ENCODE measurements around the gene JARID2. TPM values are rescaled to one million over a fixed set of nuclear protein-coding genes. Genes with fewer than 3 reads are reported as not detected.

JARID2 gene
- polyA plus RNA-seq, 1 of the 3 experiments (the other 2 are of a cell fraction): 3.4 TPM

DNA sequence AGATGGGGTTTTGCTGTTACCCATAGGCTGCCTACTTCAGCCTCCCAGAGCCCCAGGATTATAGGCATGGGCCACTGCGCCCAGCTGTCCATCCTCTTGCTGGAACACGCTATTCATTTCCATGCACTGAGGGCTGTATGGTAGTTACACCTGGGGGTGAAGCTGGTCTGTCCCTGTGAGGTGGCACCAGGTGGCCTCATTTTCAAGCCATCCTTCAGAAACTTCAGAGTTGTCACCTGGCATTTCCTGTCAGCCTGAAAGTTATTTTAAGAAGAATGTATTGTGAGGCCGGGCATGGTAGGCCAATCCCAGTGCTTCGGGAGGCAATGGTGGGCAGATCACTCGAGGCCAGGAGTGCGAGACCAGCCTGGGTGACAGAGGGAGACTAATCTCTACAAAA is 269.4 kb downstream of the JARID2 start:
- Histone ChIP-seq H3K79me2 (ENCODE audit: insufficient read depth) (no peaks in the 10 kb centered on the region), H3K4me3 (ENCODE audit: low read depth in 2 of 2, low read length in 1 of 2) (no peak overlapping the region), H3K27me3 (ENCODE audit: insufficient read depth) (no peaks in the 10 kb centered on the region), H2AFZ (ENCODE audit: low read depth) (no peak overlapping the region), H3K4me1 (ENCODE audit: control insufficient read depth in 1 of 2, insufficient read depth in 2 of 2, low read depth in 1 of 2, low read length in 1 of 2) (no peaks in the 10 kb centered on the region; a peak in 1 of 4 replicates), H3K4me2 (no peak overlapping the region), H3K9me3 (no peaks in the 10 kb centered on the region), H3K27ac (ENCODE audit: low read depth in 2 of 2, low read length in 1 of 2) (no peak overlapping the region), H3F3A (replicated peaks; ENCODE audit: insufficient read depth) (no peaks in the 10 kb centered on the region), H3K9me2 (no peaks in the 10 kb centered on the region), H3K9ac (no peak overlapping the region), H3K36me3 (replicated peaks in 1 of 2; ENCODE audit: control insufficient read depth in 1 of 2, insufficient read depth in 2 of 2, low read length in 1 of 2) (peaks cover 8 to 25% of the 10 kb centered on the region in 2 experiments), H4K20me1 (ENCODE audit: insufficient read depth) (0 out of 2 replicates have a peak, but pooled peaks cover 3% of the 10 kb centered on the region)
- 98% methylated on average over 6 of the region's 6 CpGs for WGBS (ENCODE audit: low lambda C conversion rate)
- CTCF ChIA-PET: interaction anchor here (2.7 kb wide), 1 partner anchor 108 kb away, joined by 13 read pairs; no protein-coding TSS in a partner anchor
- no peak for DNase-seq
- TF ChIP-seq, protein P1, sequence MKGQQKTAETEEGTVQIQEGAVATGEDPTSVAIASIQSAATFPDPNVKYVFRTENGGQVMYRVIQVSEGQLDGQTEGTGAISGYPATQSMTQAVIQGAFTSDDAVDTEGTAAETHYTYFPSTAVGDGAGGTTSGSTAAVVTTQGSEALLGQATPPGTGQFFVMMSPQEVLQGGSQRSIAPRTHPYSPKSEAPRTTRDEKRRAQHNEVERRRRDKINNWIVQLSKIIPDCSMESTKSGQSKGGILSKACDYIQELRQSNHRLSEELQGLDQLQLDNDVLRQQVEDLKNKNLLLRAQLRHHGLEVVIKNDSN (IDR thresholded peaks at IDR 0.05; ENCODE audit: borderline replicate concordance, low read depth): no peak
- TF ChIP-seq FOXM1 (IDR thresholded peaks at IDR 0.05; ENCODE audit: low read depth) (no peak), RAD21 (IDR thresholded peaks at IDR 0.05; ENCODE audit: low read length) (no peak), EZH2phosphoT487 (IDR thresholded peaks at IDR 0.05; ENCODE audit: borderline replicate concordance, low read depth) (no peak), TCF12 (IDR thresholded peaks at IDR 0.05) (no peak), NRF1 (IDR thresholded peaks at IDR 0.05; ENCODE audit: low read depth, low read length) (no peak), YY1 (IDR thresholded peaks at IDR 0.05; ENCODE audit: low read depth) (no peak), POLR2AphosphoS5 (IDR thresholded peaks at IDR 0.05; ENCODE audit: low read depth, low read length) (no peak), RFX5 (IDR thresholded peaks at IDR 0.05; ENCODE audit: low read length) (no peak), NFIC (IDR thresholded peaks at IDR 0.05; ENCODE audit: borderline replicate concordance) (no peak), FOSL2 (IDR thresholded peaks at IDR 0.05; ENCODE audit: borderline replicate concordance, low read depth) (no peak)
- TF ChIP-seq, protein P2, sequence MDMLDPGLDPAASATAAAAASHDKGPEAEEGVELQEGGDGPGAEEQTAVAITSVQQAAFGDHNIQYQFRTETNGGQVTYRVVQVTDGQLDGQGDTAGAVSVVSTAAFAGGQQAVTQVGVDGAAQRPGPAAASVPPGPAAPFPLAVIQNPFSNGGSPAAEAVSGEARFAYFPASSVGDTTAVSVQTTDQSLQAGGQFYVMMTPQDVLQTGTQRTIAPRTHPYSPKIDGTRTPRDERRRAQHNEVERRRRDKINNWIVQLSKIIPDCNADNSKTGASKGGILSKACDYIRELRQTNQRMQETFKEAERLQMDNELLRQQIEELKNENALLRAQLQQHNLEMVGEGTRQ (IDR thresholded peaks at IDR 0.05; ENCODE audit: borderline replicate concordance, low read depth, low read length): no peak
- TF ChIP-seq, protein P3, sequence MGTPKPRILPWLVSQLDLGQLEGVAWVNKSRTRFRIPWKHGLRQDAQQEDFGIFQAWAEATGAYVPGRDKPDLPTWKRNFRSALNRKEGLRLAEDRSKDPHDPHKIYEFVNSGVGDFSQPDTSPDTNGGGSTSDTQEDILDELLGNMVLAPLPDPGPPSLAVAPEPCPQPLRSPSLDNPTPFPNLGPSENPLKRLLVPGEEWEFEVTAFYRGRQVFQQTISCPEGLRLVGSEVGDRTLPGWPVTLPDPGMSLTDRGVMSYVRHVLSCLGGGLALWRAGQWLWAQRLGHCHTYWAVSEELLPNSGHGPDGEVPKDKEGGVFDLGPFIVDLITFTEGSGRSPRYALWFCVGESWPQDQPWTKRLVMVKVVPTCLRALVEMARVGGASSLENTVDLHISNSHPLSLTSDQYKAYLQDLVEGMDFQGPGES (IDR thresholded peaks at IDR 0.05; ENCODE audit: low read depth, low read length): no peak
- TF ChIP-seq, protein P4, sequence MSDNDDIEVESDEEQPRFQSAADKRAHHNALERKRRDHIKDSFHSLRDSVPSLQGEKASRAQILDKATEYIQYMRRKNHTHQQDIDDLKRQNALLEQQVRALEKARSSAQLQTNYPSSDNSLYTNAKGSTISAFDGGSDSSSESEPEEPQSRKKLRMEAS (IDR thresholded peaks at IDR 0.05; ENCODE audit: low read depth): no peak
- POLR2A ChIA-PET: no interaction called here

DNA sequence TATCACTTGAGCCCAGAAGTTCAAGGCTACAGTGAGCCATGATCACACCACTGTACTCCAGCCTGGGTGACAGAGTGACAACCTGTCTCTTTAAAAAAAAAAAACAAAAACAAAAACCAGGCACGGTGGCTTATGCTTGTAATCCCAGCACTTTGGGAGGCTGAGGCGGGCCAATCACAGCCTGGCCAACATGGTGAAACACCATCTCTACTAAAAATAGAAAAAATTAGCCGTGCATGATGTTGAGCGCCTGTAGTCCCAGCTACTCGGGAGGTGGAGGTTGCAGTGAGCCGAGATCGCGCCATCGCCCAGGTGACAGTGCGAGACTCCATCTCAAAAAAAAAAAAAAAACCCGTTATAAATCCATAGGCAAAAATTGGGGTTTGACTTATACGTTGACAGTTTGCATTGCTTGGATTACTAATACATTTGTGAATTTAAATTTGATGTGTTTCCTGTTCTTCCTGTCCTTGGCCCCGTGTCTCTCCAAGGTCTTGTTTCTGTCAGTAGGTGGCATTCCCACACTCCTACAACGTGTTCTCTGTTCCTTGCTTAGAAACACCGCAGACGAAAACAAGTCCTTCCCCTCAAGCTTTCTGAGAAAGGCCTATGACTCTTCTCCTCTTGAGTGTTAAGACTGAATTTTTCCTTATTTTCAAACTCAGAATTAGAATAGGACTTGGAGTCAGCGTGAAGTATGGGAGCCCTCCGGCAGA is 269.9 kb downstream of the JARID2 start:
- no peak overlapping the region for H3K27ac ChIP-seq (ENCODE audit: low read depth in 2 of 2, low read length in 1 of 2)
- H3K9me2 ChIP-seq: no peaks in the 10 kb centered on the region
- peaks cover 9 to 31% of the 10 kb centered on the region in 2 experiments for H3K36me3 ChIP-seq (replicated peaks in 1 of 2; ENCODE audit: control insufficient read depth in 1 of 2, insufficient read depth in 2 of 2, low read length in 1 of 2)
- no peaks in the 10 kb centered on the region for H3K27me3 ChIP-seq (ENCODE audit: insufficient read depth)
- DNase-seq: no peak
- no peaks in the 10 kb centered on the region for H3K9me3 ChIP-seq
- POLR2A ChIA-PET: no interaction called here
- H2AFZ ChIP-seq (ENCODE audit: low read depth): no peak overlapping the region
- no peak overlapping the region for H3K4me2 ChIP-seq
- H3K9ac ChIP-seq: no peak overlapping the region
- no peaks in the 10 kb centered on the region for H3F3A ChIP-seq (replicated peaks; ENCODE audit: insufficient read depth)
- no peaks in the 10 kb centered on the region; a peak in 1 of 4 replicates for H3K4me1 ChIP-seq (ENCODE audit: control insufficient read depth in 1 of 2, insufficient read depth in 2 of 2, low read depth in 1 of 2, low read length in 1 of 2)
- no peaks in the 10 kb centered on the region for H3K79me2 ChIP-seq (ENCODE audit: insufficient read depth)
- 95% methylated on average over 18 of the region's 18 CpGs for WGBS (ENCODE audit: low lambda C conversion rate)
- H4K20me1 ChIP-seq (ENCODE audit: insufficient read depth): 0 out of 2 replicates have a peak, but pooled peaks cover 3% of the 10 kb centered on the region
- CTCF ChIA-PET: no interaction called here
- no peak overlapping the region for H3K4me3 ChIP-seq (ENCODE audit: low read depth in 2 of 2, low read length in 1 of 2)
- TF ChIP-seq POLR2AphosphoS5 (IDR thresholded peaks at IDR 0.05; ENCODE audit: low read depth, low read length) (no peak), RCOR1 (IDR thresholded peaks at IDR 0.05; ENCODE audit: low read length) (no peak), FOSL2 (IDR thresholded peaks at IDR 0.05; ENCODE audit: borderline replicate concordance, low read depth) (no peak), JUND (IDR thresholded peaks at IDR 0.05) (no peak), EP300 (IDR thresholded peaks at IDR 0.05; ENCODE audit: borderline replicate concordance in 1 of 2, low read depth in 1 of 2, low read length in 1 of 2) (no peak), SIN3A (IDR thresholded peaks at IDR 0.05; ENCODE audit: borderline replicate concordance, low read depth, low read length) (no peak), TEAD4 (IDR thresholded peaks at IDR 0.05; ENCODE audit: borderline replicate concordance, insufficient read depth) (no peak)
- TF ChIP-seq, protein P5, sequence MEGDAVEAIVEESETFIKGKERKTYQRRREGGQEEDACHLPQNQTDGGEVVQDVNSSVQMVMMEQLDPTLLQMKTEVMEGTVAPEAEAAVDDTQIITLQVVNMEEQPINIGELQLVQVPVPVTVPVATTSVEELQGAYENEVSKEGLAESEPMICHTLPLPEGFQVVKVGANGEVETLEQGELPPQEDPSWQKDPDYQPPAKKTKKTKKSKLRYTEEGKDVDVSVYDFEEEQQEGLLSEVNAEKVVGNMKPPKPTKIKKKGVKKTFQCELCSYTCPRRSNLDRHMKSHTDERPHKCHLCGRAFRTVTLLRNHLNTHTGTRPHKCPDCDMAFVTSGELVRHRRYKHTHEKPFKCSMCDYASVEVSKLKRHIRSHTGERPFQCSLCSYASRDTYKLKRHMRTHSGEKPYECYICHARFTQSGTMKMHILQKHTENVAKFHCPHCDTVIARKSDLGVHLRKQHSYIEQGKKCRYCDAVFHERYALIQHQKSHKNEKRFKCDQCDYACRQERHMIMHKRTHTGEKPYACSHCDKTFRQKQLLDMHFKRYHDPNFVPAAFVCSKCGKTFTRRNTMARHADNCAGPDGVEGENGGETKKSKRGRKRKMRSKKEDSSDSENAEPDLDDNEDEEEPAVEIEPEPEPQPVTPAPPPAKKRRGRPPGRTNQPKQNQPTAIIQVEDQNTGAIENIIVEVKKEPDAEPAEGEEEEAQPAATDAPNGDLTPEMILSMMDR (IDR thresholded peaks at IDR 0.05): no peak
- TF ChIP-seq, protein P3 (IDR thresholded peaks at IDR 0.05; ENCODE audit: low read depth, low read length): no peak
- TF ChIP-seq, protein P1 (IDR thresholded peaks at IDR 0.05; ENCODE audit: borderline replicate concordance, low read depth): no peak

Data from SK-N-SH (cell line).